PC-9 (cell line): ENCODE data around the gene INAFM2.

ENCODE experiments used
- CTCF ChIP-seq: fragments of 200-600 bp; sonication (generic); conservative IDR thresholded peaks from 2 replicates; pipeline ENCODE4 v1.6.1; 2017; ENCODE audit warnings: mixed run types, antibody characterized with exemption, mild to moderate bottlenecking, moderate library complexity
- EZH2 ChIP-seq: fragments of 200-600 bp; sonication (generic); IDR thresholded peaks from 2 replicates; pipeline ENCODE4 v1.8.0; 2017; ENCODE audit warnings: antibody characterized with exemption, low read depth

GRCh38 chr15:40357723-40358470 is 34.4 kb downstream of the INAFM2 start, which contains the start of gene DISP2:
- no peak for TF ChIP-seq CTCF
- TF ChIP-seq EZH2, result no peak
